PFSK-1 (cell line): Measurements from ENCODE around the gene MIEN1. TPM values are rescaled to one million over a fixed set of nuclear protein-coding genes. Genes with fewer than 3 reads are reported as not detected.

ENCODE experiments used
- FOXP2 ChIP-seq: optimal IDR thresholded peaks from 2 replicates; pipeline ENCODE3; 2011; ENCODE audit warnings: borderline replicate concordance, control low read depth, inconsistent platforms; ENCODE audit not compliant: insufficient read depth; ENCODE audit errors: extremely low read length, extremely low read depth
- POLR2AphosphoS5 ChIP-seq: IDR thresholded peaks from 2 replicates; pipeline ENCODE4 v1.6.1; 2012; ENCODE audit warnings: low read depth, mild to moderate bottlenecking, control low read depth, low read length, moderate library complexity
- REST ChIP-seq, 2 experiments: IDR thresholded peaks; 2 replicates each; pipeline versions ENCODE4 v1.6.1 to v1.8.0; 2011 to 2012; ENCODE audit warnings: low read depth in 2 of 2, low read length in 2 of 2, control low read depth in 1 of 2, inconsistent platforms in 1 of 2, mild to moderate bottlenecking in 1 of 2, moderate library complexity in 1 of 2; ENCODE audit not compliant: insufficient read depth in 1 of 2
- SIN3A ChIP-seq: IDR thresholded peaks from 2 replicates; pipeline ENCODE4 v1.6.1; 2012; ENCODE audit warnings: mild to moderate bottlenecking, low read length, moderate library complexity, borderline replicate concordance; ENCODE audit not compliant: insufficient read depth
- TAF1 ChIP-seq: IDR thresholded peaks from 2 replicates; pipeline ENCODE4 v1.6.1; 2012; ENCODE audit warnings: low read length, control low read depth, borderline replicate concordance; ENCODE audit not compliant: insufficient read depth
- polyA plus RNA-seq: library from polyadenylated mRNA; unstranded; fragments of >200 nt; gene quantifications from one replicate; pipeline ENCODE4 v1.2.1, GENCODE V29; 2012; ENCODE audit warnings: low read depth, missing spikeins; ENCODE audit not compliant: insufficient read length

The MIEN1 gene
- polyA plus RNA-seq: 145 TPM

- TF ChIP-seq TAF1 (no peak), REST (IDR thresholded peaks at IDR 0.05; ENCODE audit: insufficient read depth in 1 of 2, low read depth in 2 of 2, low read length in 2 of 2) (no peak; a peak in 1 of 4 replicates), FOXP2 (peak; percentile 81), POLR2AphosphoS5 (peak; percentile 77), SIN3A (no peak; the same call in 1 of the 2 replicates)
Measured at GRCh38 chr17:39730095-39730921, at the start of gene MIEN1. TSS of gene MIEN1 (minus strand) at chr17:39730532. CDS start at chr17:39730495, 37 bp downstream.

GRCh38 chr17:39777534-39778365 lies 47.4 kb upstream of the MIEN1 start:
- TF ChIP-seq POLR2AphosphoS5: no peak
- TF ChIP-seq REST (IDR thresholded peaks at IDR 0.05; ENCODE audit: insufficient read depth in 1 of 2, low read depth in 2 of 2, low read length in 2 of 2): no peak

- TF ChIP-seq SIN3A (no peak), TAF1 (no peak), REST (IDR thresholded peaks at IDR 0.05; ENCODE audit: insufficient read depth in 1 of 2, low read depth in 2 of 2, low read length in 2 of 2) (no peak), FOXP2 (no peak), POLR2AphosphoS5 (no peak)
Measured at GRCh38 chr17:39776252-39776651, 45.9 kb upstream of the MIEN1 start.

GRCh38 chr17:39775031-39775430 lies 44.7 kb upstream of the MIEN1 start:
- no peak for TF ChIP-seq POLR2AphosphoS5
- no peak for TF ChIP-seq REST (IDR thresholded peaks at IDR 0.05; ENCODE audit: insufficient read depth in 1 of 2, low read depth in 2 of 2, low read length in 2 of 2)
- TF ChIP-seq TAF1: no peak
- TF ChIP-seq FOXP2: no peak
- TF ChIP-seq SIN3A: no peak
